ENCODE measurements around the gene ADARB2.

DNA sequence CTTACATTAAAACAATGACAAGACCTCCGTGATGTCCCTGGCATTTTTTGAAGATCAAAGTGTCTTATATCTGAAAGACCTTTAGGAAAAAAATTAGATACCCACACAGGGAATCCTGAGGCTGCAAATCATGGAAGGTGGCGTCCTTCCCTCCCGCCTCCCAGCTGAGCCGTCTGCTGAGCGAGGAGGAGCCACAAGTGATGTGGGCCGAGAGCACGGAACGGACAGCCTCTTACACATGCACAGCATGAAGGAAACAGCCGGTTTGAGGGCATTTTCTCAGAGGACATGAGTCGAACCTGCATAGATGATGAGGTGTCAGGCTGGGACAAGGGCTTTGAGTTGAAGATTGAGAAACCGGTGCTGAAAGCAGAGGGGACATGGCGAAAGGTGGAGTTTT lies 163.3 kb downstream of the ADARB2 start:
- TF ChIP-seq, protein P1, sequence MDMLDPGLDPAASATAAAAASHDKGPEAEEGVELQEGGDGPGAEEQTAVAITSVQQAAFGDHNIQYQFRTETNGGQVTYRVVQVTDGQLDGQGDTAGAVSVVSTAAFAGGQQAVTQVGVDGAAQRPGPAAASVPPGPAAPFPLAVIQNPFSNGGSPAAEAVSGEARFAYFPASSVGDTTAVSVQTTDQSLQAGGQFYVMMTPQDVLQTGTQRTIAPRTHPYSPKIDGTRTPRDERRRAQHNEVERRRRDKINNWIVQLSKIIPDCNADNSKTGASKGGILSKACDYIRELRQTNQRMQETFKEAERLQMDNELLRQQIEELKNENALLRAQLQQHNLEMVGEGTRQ (IDR thresholded peaks at IDR 0.05; ENCODE audit: borderline replicate concordance, low read depth, low read length), result no peak
- no peak for TF ChIP-seq POLR2AphosphoS5 (IDR thresholded peaks at IDR 0.05; ENCODE audit: low read length)

All from GM12878 (cell line).